ENCODE results near the gene SPINK2. TPM values are rescaled to one million over a fixed set of nuclear protein-coding genes. Genes with fewer than 3 reads are reported as not detected.
A peak's percentile ranks its signal among the peaks of the same experiment; 100 is the strongest.

Gene SPINK2
- total and polyA plus RNA-seq, 10 of the 15 experiments (the other 5 are each of a cell fraction or from before 2014, with no cell fraction given), result 0.13 to 1.0 (median 0.61) TPM; not detected in 1

- TF ChIP-seq JUNB (IDR thresholded peaks at IDR 0.05) (peak; percentile 71), RELB (IDR thresholded peaks at IDR 0.05; ENCODE audit: low read depth) (no peak), SMARCA5 (IDR thresholded peaks at IDR 0.05) (no peak), RFX5 (IDR thresholded peaks at IDR 0.05; ENCODE audit: low read depth, low read length) (no peak), HCFC1 (IDR thresholded peaks at IDR 0.05; ENCODE audit: low read length) (no peak), MTA2 (IDR thresholded peaks at IDR 0.05; ENCODE audit: low read depth) (peak; percentile 92), SMC3 (IDR thresholded peaks at IDR 0.05; ENCODE audit: borderline replicate concordance, low read length) (no peak), ZBTB40 (IDR thresholded peaks at IDR 0.05; ENCODE audit: borderline replicate concordance) (no peak), BCL11A (IDR thresholded peaks at IDR 0.05; ENCODE audit: low read depth, low read length) (peak; percentile 69; the same call in 1 of the 2 replicates), SREBF1 (IDR thresholded peaks at IDR 0.05; ENCODE audit: low read length) (no peak), CHD2 (IDR thresholded peaks at IDR 0.05; ENCODE audit: borderline replicate concordance, low read depth, low read length) (no peak), SUZ12 (IDR thresholded peaks at IDR 0.05; ENCODE audit: unreplicated experiment) (no peak), ZNF274 (IDR thresholded peaks at IDR 0.05; ENCODE audit: insufficient read depth, insufficient read length) (no peak), HSF1 (IDR thresholded peaks at IDR 0.05; ENCODE audit: low read depth, low read length) (no peak), CTCF (IDR thresholded peaks at IDR 0.05 in 2 of 3, conservative IDR thresholded peaks at IDR 0.05 in 1 of 3; ENCODE audit: control insufficient read depth in 2 of 3, extremely low read depth in 1 of 3, insufficient read depth in 1 of 3, low read depth in 3 of 3, low read length in 3 of 3) (no peak), ZNF592 (IDR thresholded peaks at IDR 0.05) (no peak), ESRRA (IDR thresholded peaks at IDR 0.05; ENCODE audit: low read length) (no peak), POLR2AphosphoS2 (IDR thresholded peaks at IDR 0.05; ENCODE audit: low read depth, low read length) (no peak)
Observed at GRCh38 chr4:56791316-56791715, 30.2 kb downstream of the SPINK2 start (continued).

All from GM12878 (cell line).